Suppressor macrophage treated with lipopolysaccharide for 1 hour (primary cell): ENCODE data around the gene TNNT3.
"Not testable (repeated sequence)": the region's sequence is repeated elsewhere in the genome, so short reads cannot be mapped to it uniquely, and the experiment has no call there.

Experiments
- DNase-seq, 3 donors: peaks; one replicate each; pipeline ENCODE4 v3.0.0-alpha.2; 2020 to 2022

Gene TNNT3

GRCh38 chr11:1935156-1936071 lies 15.9 kb downstream of the TNNT3 start:
- no peak for DNase-seq

DNA sequence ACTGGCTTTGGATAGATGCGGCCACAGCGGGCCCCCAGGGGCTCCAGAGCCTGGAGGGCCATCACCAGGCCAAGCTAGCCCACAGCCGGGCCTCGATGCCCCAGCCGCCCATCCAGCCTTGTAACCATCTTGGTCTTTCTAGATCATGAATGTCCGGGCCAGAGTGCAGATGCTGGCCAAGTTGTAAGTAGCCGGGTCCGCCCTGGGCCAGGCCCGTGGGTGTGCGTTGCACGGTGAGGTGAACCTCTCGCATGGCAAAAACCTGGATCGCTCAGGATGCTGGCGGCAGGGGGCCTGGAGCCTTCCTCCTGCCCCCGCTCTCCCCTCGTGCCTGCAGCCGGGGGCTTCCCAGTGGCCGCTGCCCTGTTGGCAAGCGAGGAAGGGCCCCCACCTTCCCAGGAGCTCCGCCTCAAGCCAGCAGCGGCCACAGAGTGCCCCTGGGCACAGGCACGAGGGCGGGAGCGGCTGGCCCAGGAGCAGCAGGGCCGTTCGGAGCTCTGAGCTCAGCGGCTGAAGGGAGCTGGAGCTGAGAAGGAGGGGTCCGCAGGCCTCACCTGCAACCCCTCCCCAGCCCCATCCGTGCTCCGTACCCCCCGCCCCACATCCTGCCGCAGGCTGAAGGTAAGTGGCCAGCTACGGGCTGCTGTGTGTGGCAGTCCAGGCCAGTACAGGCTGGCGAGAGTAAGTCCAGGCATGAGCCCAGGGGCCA lies 16.7 kb downstream of the TNNT3 start:
- no peak for DNase-seq

GRCh38 chr11:1936781-1937615 lies 17.5 kb downstream of the TNNT3 start:
- no peak for DNase-seq

DNA sequence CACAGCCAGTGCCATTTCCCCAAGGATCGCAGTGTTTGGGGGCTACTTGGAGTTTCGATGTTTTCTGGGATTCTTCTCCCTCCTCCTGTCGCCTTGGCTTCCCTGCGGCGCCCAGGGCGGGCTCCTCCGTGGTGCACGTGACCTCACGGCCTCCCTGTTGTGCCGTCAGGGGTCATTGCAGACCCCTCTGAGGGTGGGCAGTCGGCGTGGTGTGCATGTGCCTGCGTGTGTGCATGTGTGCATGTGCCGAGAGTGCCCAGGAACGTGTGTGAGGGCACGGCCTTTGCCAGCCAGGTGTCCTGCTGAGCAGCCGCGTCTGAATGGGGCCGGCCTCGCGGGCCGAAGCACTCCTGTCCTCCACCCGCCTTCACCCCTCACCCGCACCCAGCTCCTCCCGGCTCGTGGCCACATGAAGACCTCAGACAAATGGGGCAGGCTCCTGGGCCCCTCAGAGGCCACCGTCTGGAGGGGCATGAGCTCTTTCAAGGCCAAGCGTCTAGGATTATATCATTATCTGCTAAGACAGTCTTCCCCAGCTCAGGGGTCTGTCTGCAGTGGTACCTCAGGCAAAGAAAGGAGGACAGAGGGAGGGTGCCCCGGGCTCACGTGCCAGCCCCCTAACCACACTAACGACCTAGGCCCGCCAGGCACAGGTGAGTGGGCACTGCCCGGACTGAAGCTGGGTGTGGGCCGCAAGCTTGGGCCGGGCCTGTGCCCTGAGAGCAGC lies 18.3 kb downstream of the TNNT3 start:
- no peak for DNase-seq

- DNase-seq, result no peak
Measured at GRCh38 chr11:1938343-1939005, 19.0 kb downstream of the TNNT3 start.

DNA sequence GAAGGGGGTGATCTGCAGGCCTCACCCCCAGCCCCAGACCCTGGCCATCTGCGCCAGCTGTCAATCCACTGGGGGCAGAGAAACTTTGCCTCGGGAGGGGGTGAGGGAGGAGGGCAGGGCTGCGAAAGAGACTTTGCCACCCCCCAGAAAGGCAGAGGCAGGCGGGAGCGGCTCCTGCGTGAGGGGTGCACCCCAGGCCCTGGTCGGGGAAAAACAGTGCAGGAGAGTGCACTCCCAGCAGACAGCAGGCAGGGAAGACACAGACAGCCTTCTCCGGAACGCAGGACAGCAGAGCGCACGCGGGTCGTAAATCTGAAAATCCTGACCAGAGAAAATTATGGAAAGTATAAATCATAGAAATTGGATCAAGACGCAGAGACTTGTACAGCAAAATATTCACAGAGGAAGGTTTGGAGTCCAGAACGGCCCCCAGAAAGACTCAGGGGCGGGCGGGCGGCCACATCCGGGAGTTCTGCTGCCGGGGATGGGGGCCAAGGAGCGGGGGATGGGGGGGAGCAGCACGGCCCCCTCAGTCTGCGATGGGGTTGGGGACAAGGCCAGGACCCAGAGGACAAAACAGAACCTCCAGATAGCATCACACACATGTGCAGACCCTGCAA lies 19.6 kb downstream of the TNNT3 start:
- DNase-seq, result no peak

GRCh38 chr11:1939788-1940187 lies 20.3 kb downstream of the TNNT3 start:
- DNase-seq, result not testable (repeated sequence)

- no peak for DNase-seq
Measured at GRCh38 chr11:1942558-1943260, 23.2 kb downstream of the TNNT3 start.

DNA sequence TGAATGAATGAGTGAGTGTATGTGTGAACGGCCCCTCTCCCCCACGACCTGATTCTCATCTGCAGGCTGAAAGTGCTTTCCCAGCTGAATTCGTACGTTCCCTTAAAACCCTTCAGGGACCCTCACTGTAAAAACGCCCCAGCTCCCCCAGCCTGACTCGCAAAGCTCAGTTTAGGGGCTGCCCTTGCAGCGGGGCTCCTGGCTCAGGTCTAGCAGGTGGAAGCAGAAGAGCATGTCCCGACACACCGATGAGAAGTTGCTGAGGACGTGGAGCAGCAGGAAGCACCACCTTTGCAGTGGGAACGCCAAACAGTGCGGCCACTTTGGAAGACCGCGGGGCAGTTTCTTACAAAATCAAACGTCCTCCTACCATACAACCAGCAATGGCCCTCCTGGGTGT lies 24.1 kb downstream of the TNNT3 start:
- no peak for DNase-seq

DNA sequence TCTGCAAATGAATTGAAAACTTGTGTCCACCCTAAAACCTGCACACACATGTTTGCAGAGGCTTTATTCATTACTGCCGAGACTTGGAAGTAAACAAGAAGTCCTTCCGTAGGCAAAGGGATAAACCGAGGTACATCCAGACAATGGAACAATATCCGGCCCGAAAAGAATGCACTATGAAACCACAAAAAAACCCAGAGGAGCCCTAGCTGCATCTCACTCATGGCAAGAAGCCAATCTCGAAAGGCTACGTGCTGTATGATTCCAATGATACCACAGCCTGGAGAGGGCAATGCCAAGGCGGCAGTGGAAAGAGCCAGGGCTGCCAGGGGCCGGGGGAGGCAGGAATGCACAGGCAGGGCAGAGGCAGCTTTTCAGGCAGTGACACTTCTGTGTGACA lies 24.5 kb downstream of the TNNT3 start:
- no peak for DNase-seq

DNA sequence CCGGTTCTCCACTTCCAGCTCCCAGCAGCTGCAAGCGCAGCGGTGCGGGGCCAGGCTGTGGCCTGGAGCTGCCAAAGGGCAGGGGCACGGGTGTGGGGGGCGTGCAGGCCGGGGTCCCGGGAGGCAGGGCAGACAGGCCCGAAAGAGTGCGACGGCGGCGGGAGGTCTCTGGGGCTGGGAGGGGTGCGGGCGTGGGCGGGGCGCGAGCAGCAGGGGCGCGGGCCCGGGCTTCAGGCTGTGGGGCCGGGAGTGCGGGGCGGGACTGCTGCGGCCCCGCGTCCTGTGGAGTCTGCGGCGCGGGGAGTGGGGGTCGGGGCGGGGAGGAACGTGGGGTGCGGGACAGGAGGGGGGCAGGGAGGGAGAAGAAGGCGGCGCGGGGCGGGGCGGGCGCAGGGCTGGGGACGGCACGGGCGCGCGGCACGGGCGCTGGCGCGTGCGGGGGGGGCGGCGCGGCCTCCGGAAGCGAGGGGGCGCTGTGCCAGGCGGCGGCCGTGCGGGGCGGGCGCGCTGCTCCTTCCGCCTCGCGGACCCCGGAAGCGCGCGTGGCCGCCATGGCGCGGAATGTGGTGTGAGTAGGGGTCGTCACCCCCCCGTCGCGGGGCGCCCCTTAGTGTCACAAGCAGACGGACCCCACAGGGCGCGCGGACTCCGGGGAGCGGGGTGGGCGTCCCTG lies 27.4 kb downstream of the TNNT3 start, which contains the start of gene MRPL23:
Gene MRPL23 (plus strand): TSS at position 521 of the 673 bp plus-strand sequence. CDS start 31 bp downstream, at position 552.
- no peak for DNase-seq

DNA sequence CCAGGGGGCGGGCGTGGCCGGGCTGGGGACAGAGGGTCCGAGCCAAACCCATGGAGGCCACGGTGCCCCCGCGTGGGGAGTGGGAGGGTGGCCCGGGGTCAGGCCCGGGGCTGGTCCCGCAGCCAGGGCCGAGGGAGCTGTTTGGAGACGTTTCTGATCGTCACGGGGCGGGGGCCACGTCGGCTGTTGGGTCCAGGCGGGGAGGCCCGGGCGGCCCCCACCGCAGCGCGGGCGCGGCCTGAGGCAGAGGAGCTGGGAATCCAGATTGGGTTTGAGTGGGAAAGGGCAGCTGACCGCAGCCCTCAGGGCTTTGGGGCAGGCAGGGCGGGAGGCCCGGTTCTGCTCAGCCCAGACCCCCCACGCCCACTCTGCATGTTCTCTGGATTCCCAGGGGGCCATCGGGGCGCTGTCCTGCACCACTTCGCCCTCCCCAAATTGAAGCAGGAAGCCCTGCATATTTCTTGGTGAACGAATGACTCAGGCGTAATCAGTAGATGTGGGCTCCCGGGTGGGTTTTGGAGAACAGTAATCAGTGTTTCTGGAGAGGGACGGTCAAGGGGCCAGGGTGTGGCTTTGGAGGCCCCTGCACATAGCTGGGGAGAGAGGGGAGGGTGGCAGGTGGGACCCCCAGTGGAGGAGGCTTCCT lies 28.2 kb downstream of the TNNT3 start:
- DNase-seq, result no peak

DNA sequence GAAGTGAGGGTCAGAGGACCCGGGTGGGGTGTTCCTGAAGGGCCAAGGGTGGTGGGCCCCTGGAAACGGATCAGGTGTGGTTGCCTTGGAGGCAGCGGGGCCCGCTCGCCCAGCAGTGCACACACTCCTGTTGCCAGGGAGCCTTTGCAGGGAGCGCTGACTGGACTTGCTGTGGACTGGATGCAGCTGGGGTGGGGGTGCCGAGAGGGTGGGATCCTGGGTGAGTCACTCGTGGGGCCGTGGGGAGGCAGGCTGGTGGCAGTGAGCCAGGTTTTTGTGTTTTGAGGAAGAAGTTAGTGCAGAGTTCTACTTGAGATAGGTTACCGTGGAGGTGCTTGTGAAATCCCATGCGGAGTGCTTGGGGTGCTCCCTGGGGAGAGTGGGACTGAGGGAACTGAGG lies 28.9 kb downstream of the TNNT3 start:
- no peak for DNase-seq

- no peak for DNase-seq
Measured at GRCh38 chr11:1949302-1949701, 29.8 kb downstream of the TNNT3 start.

- DNase-seq, result no peak
Measured at GRCh38 chr11:1949922-1950321, 30.4 kb downstream of the TNNT3 start.

- DNase-seq, result no peak
Measured at GRCh38 chr11:1952806-1953482, 33.4 kb downstream of the TNNT3 start.

DNA sequence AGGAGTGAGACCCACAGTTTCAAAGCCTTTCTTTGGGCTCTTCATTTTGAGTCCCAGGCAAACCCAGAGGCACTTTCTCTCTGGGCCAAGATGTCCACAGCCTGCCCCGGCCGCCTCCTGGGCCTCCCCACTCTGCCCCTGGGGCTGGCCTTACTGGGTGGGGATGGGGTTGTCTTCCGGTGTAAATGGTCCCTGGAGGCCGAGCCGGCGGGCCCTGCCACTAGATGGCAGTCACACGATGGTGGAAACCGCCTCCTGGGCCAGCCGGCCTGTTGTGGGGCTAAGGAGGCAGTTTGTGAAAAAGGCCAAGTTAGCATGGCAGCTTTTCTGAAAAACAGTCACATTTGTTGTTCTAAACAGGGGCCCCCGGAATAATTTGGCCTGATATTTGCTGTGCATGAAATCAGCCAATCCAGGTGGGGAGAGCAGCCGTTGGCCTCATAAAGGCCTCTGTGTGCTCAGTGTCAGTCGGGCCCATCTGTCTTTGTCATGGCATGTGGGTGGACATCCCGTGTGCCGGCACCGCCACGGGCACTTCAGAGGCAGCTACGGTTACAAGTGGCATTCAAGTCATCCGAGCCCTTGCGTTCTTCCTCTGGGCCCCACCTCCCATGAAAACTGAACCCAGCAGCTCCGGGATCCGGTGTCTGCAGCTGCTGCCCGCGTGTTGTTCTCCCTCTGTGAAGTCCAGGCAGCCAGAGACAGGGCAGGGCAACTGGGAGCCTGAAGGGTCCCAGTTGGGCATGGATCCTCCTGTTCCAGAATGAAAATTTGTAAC lies 34.2 kb downstream of the TNNT3 start:
- DNase-seq, result no peak

GRCh38 chr11:1958367-1958766 lies 38.9 kb downstream of the TNNT3 start:
- DNase-seq, result no peak
